ENCODE data around the gene DEPDC7. TPM values are rescaled to one million over a fixed set of nuclear protein-coding genes. Genes with fewer than 3 reads are reported as not detected.

The DEPDC7 gene
- total RNA-seq, 5 donors from 2014 or later (not counting 1 experiment from before 2014, with no cell fraction given): 2.1 to 5.3 (median 2.5) TPM

- Histone ChIP-seq H3K9me3 (no peaks in the 10 kb centered on the region), H3K36me3 (ENCODE audit: control insufficient read depth in 2 of 2, extremely low read depth in 1 of 2, insufficient read depth in 1 of 2, low read length in 1 of 2) (no peaks in the 10 kb centered on the region), H3K4me3 (ENCODE audit: control insufficient read depth in 1 of 2, extremely low read depth in 1 of 2, low read length in 1 of 2) (no peak overlapping the region), H3K27ac (ENCODE audit: low read length) (no peak overlapping the region), H3K4me1 (ENCODE audit: control insufficient read depth in 1 of 2, extremely low read depth in 1 of 2, insufficient read depth in 2 of 2, low read length in 2 of 2) (no peaks in the 10 kb centered on the region), H3K27me3 (replicated peaks in 1 of 2; ENCODE audit: control insufficient read depth in 2 of 2, extremely low read depth in 1 of 2, insufficient read depth in 2 of 2, low read length in 1 of 2) (no peaks in the 10 kb centered on the region)
- H3K9me3 Mint-ChIP-seq: no peaks in the 10 kb centered on the region
- H3K36me3 Mint-ChIP-seq: no peaks in the 10 kb centered on the region
- no peaks in the 10 kb centered on the region for H3K27me3 Mint-ChIP-seq
- ATAC-seq (replicated peaks in 1 of 4) (no peak), DNase-seq (no peak)
- H3K27ac Mint-ChIP-seq: no peak overlapping the region
- H3K4me3 Mint-ChIP-seq: no peak overlapping the region
- ChIA-PET CTCF (interaction anchor here (0.6 kb wide), 2 partner anchors 13 to 106 kb away, joined by 3 to 4 read pairs; no protein-coding TSS in a partner anchor), POLR2A (no interaction called here)
- 94% methylated on average over 2 of the region's 5 CpGs for WGBS (ENCODE audit: insufficient coverage)
- H3K4me1 Mint-ChIP-seq: no peaks in the 10 kb centered on the region
Observed at GRCh38 chr11:32985600-32985999, 30.1 kb upstream of the DEPDC7 start.

DNA sequence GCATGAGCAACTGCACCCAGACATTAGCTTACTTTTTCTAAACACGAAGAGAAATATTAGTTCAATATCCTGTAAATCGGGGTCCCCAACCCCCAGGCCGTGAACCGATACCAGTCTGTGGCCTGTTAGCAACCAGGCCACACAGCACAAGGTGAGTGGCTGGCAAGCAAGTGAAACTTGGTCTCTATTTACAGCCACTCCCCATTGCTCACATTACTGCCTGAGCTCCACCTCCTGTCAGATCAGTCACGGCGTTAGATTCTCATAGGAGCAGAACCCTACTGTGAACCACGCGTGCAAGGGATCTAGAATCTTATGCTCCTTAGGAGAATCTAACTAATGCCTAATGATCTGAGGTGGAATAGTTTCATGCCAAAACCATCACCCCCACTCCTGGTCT, 27.8 kb upstream of the DEPDC7 start:
- CTCF ChIA-PET: no interaction called here

DNA sequence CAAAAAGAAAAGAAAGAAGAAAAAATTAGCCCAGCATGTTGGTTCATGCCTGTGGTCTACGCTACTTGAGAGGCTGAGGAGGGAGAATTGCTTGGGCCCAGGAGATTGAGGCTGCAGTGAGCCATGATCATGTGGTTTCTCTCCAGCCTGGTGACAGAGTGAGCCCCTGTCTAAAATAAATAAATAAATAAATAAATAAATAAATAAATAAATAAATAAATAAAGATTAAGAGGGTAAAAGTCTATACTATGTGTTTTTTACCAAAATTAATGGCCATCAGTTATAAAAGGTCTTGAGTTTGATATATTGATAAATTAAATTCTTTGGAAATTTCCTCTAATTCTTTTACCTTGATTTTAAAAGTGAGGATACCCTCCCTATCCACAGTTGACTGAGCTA, 25.2 kb upstream of the DEPDC7 start:
- ChIA-PET CTCF (no interaction called here), POLR2A (no interaction called here)
- Histone ChIP-seq H3K27me3 (replicated peaks in 1 of 2; ENCODE audit: control insufficient read depth in 2 of 2, extremely low read depth in 1 of 2, insufficient read depth in 2 of 2, low read length in 1 of 2) (no peaks in the 10 kb centered on the region), H3K4me1 (ENCODE audit: control insufficient read depth in 1 of 2, extremely low read depth in 1 of 2, insufficient read depth in 2 of 2, low read length in 2 of 2) (no peaks in the 10 kb centered on the region), H3K36me3 (ENCODE audit: control insufficient read depth in 2 of 2, extremely low read depth in 1 of 2, insufficient read depth in 1 of 2, low read length in 1 of 2) (no peaks in the 10 kb centered on the region), H3K27ac (ENCODE audit: low read length) (no peak overlapping the region), H3K9me3 (peaks cover 3% of the 10 kb centered on the region), H3K4me3 (ENCODE audit: control insufficient read depth in 1 of 2, extremely low read depth in 1 of 2, low read length in 1 of 2) (no peak overlapping the region)
- no CpG with 5 or more reads among the region's 1 CpG for whole genome bisulfite sequencing (ENCODE audit: insufficient coverage)
- Mint-ChIP-seq H3K36me3 (no peaks in the 10 kb centered on the region), H3K27ac (no peak overlapping the region), H3K4me1 (no peaks in the 10 kb centered on the region), H3K27me3 (no peaks in the 10 kb centered on the region), H3K4me3 (no peak overlapping the region), H3K9me3 (peaks cover 6 to 14% (median 7%) of the 10 kb centered on the region in 3 donors)
- no peak for ATAC-seq (replicated peaks in 1 of 4)
- DNase-seq: no peak

More for the DNA sequence above, 27.8 kb upstream of the DEPDC7 start:
- H3K4me1 ChIP-seq (ENCODE audit: control insufficient read depth in 1 of 2, extremely low read depth in 1 of 2, insufficient read depth in 2 of 2, low read length in 2 of 2): no peaks in the 10 kb centered on the region
- peaks cover 3% of the 10 kb centered on the region for H3K9me3 ChIP-seq
- no peaks in the 10 kb centered on the region for H3K4me1 Mint-ChIP-seq
- no peak for DNase-seq
- no peak overlapping the region for H3K4me3 Mint-ChIP-seq
- no peak overlapping the region for H3K27ac Mint-ChIP-seq
- H3K27me3 ChIP-seq (replicated peaks in 1 of 2; ENCODE audit: control insufficient read depth in 2 of 2, extremely low read depth in 1 of 2, insufficient read depth in 2 of 2, low read length in 1 of 2): no peaks in the 10 kb centered on the region
- H3K27me3 Mint-ChIP-seq: no peaks in the 10 kb centered on the region
- H3K36me3 Mint-ChIP-seq: no peaks in the 10 kb centered on the region
- ATAC-seq (replicated peaks in 1 of 4): no peak
- POLR2A ChIA-PET: no interaction called here
- H3K9me3 Mint-ChIP-seq: peaks cover 6 to 9% (median 7%) of the 10 kb centered on the region in 3 donors
- no peak overlapping the region for H3K27ac ChIP-seq (ENCODE audit: low read length)
- H3K4me3 ChIP-seq (ENCODE audit: control insufficient read depth in 1 of 2, extremely low read depth in 1 of 2, low read length in 1 of 2): no peak overlapping the region
- 93% methylated on average over 4 of the region's 8 CpGs for WGBS (ENCODE audit: insufficient coverage)
- no peaks in the 10 kb centered on the region for H3K36me3 ChIP-seq (ENCODE audit: control insufficient read depth in 2 of 2, extremely low read depth in 1 of 2, insufficient read depth in 1 of 2, low read length in 1 of 2)

- Mint-ChIP-seq H3K27me3 (no peaks in the 10 kb centered on the region), H3K36me3 (no peaks in the 10 kb centered on the region), H3K4me3 (no peak overlapping the region), H3K4me1 (no peaks in the 10 kb centered on the region), H3K9me3 (peaks cover 6 to 14% (median 7%) of the 10 kb centered on the region in 3 donors), H3K27ac (no peak overlapping the region)
- H3K4me3 ChIP-seq (ENCODE audit: control insufficient read depth in 1 of 2, extremely low read depth in 1 of 2, low read length in 1 of 2): no peak overlapping the region
- no peaks in the 10 kb centered on the region for H3K27me3 ChIP-seq (replicated peaks in 1 of 2; ENCODE audit: control insufficient read depth in 2 of 2, extremely low read depth in 1 of 2, insufficient read depth in 2 of 2, low read length in 1 of 2)
- 85% methylated on average over 3 of the region's 3 CpGs for WGBS (ENCODE audit: insufficient coverage)
- no peak overlapping the region for H3K27ac ChIP-seq (ENCODE audit: low read length)
- H3K9me3 ChIP-seq: peaks cover 3% of the 10 kb centered on the region
- ChIA-PET POLR2A (interaction anchor here in 1 of 2 donors (0.7 kb wide), 1 partner anchor 189 kb away, joined by 3 read pairs; no protein-coding TSS in a partner anchor), CTCF (no interaction called here)
- DNase-seq: no peak
- H3K36me3 ChIP-seq (ENCODE audit: control insufficient read depth in 2 of 2, extremely low read depth in 1 of 2, insufficient read depth in 1 of 2, low read length in 1 of 2): no peaks in the 10 kb centered on the region
- no peak for ATAC-seq (replicated peaks in 1 of 4)
- H3K4me1 ChIP-seq (ENCODE audit: control insufficient read depth in 1 of 2, extremely low read depth in 1 of 2, insufficient read depth in 2 of 2, low read length in 2 of 2): no peaks in the 10 kb centered on the region
Observed at GRCh38 chr11:32991427-32991826, 24.3 kb upstream of the DEPDC7 start.

GRCh38 chr11:32991898-32992297, 23.8 kb upstream of the DEPDC7 start:
- H3K27me3 Mint-ChIP-seq: no peaks in the 10 kb centered on the region
- Histone ChIP-seq H3K27ac (ENCODE audit: low read length) (no peak overlapping the region), H3K36me3 (ENCODE audit: control insufficient read depth in 2 of 2, extremely low read depth in 1 of 2, insufficient read depth in 1 of 2, low read length in 1 of 2) (no peaks in the 10 kb centered on the region), H3K27me3 (replicated peaks in 1 of 2; ENCODE audit: control insufficient read depth in 2 of 2, extremely low read depth in 1 of 2, insufficient read depth in 2 of 2, low read length in 1 of 2) (no peaks in the 10 kb centered on the region), H3K4me3 (ENCODE audit: control insufficient read depth in 1 of 2, extremely low read depth in 1 of 2, low read length in 1 of 2) (no peak overlapping the region), H3K9me3 (peaks cover 3% of the 10 kb centered on the region), H3K4me1 (ENCODE audit: control insufficient read depth in 1 of 2, extremely low read depth in 1 of 2, insufficient read depth in 2 of 2, low read length in 2 of 2) (no peaks in the 10 kb centered on the region)
- ATAC-seq (replicated peaks in 1 of 4): no peak
- H3K27ac Mint-ChIP-seq: no peak overlapping the region
- peaks cover 6 to 14% (median 7%) of the 10 kb centered on the region in 3 donors for H3K9me3 Mint-ChIP-seq
- H3K36me3 Mint-ChIP-seq: no peaks in the 10 kb centered on the region
- CTCF ChIA-PET: no interaction called here
- H3K4me3 Mint-ChIP-seq: no peak overlapping the region
- no peak for DNase-seq
- no peaks in the 10 kb centered on the region for H3K4me1 Mint-ChIP-seq
- POLR2A ChIA-PET: interaction anchor here in 1 of 2 donors (0.7 kb wide), 1 partner anchor 188 kb away, joined by 3 read pairs; no protein-coding TSS in a partner anchor

DNA sequence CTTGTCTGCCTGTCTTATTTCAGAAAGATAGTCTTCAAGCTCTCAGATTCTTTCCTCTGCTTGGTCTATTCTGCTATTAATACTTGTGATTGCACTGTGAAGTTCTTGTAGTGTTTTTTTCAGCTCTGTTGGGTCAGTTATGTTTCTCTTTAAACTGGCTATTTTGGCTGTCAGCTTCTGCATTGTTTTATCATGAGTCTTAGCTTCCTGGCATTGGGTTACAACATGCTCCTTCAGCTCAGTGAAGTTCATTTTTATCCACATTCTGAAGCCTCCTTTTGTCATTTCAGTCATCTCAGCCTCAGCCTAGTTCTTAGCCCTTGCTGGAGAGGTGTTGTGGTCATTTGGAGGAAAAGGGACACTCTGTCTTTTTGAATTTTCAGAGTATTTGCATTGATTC, 15.5 kb upstream of the DEPDC7 start:
- ChIA-PET POLR2A (interaction anchor here in 1 of 2 donors (0.6 kb wide), 1 partner anchor 74 kb away, joined by 3 read pairs; no protein-coding TSS in a partner anchor), CTCF (no interaction called here)
- Histone ChIP-seq H3K27me3 (replicated peaks in 1 of 2; ENCODE audit: control insufficient read depth in 2 of 2, extremely low read depth in 1 of 2, insufficient read depth in 2 of 2, low read length in 1 of 2) (peaks cover 0 to 4% of the 10 kb centered on the region in 2 experiments), H3K9me3 (no peaks in the 10 kb centered on the region), H3K4me1 (ENCODE audit: control insufficient read depth in 1 of 2, extremely low read depth in 1 of 2, insufficient read depth in 2 of 2, low read length in 2 of 2) (peaks cover 2 to 9% of the 10 kb centered on the region in 2 experiments), H3K36me3 (ENCODE audit: control insufficient read depth in 2 of 2, extremely low read depth in 1 of 2, insufficient read depth in 1 of 2, low read length in 1 of 2) (no peaks in the 10 kb centered on the region), H3K27ac (ENCODE audit: low read length) (no peak overlapping the region), H3K4me3 (ENCODE audit: control insufficient read depth in 1 of 2, extremely low read depth in 1 of 2, low read length in 1 of 2) (no peak overlapping the region)
- Mint-ChIP-seq H3K27me3 (peaks cover 0 to 11% of the 10 kb centered on the region in 2 donors), H3K9me3 (peaks cover 0 to 10% (median 6%) of the 10 kb centered on the region in 3 donors), H3K4me3 (no peak overlapping the region), H3K36me3 (no peaks in the 10 kb centered on the region), H3K27ac (no peak overlapping the region), H3K4me1 (peaks cover 11 to 14% (median 12%) of the 10 kb centered on the region in 3 donors)
- DNase-seq (no peak), ATAC-seq (replicated peaks in 1 of 4) (no peak)

DNA sequence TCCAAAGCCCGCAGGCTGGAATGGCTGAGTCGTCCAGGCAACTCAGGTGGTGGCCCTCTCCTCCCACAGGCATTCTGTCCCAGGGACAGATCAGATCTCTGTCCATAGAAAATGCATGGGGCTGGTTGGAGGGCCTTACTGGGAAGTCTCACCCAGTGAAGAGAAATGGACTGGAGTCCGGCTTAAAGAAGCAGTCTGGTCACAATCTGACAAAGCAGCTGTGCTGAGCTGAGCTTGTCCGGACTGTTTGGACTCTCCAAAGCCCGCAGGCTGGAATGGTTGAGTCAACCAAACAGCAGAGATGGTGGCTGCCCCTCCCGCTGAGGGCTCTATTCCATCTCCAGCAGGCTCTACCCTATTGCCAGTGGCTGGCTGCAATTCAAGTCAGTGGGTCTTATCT, 14.4 kb upstream of the DEPDC7 start:
- Histone ChIP-seq H3K9me3 (no peaks in the 10 kb centered on the region), H3K4me3 (ENCODE audit: control insufficient read depth in 1 of 2, extremely low read depth in 1 of 2, low read length in 1 of 2) (no peak overlapping the region), H3K27me3 (replicated peaks in 1 of 2; ENCODE audit: control insufficient read depth in 2 of 2, extremely low read depth in 1 of 2, insufficient read depth in 2 of 2, low read length in 1 of 2) (peaks cover 0 to 4% of the 10 kb centered on the region in 2 experiments), H3K4me1 (ENCODE audit: control insufficient read depth in 1 of 2, extremely low read depth in 1 of 2, insufficient read depth in 2 of 2, low read length in 2 of 2) (peaks cover 11 to 19% of the 10 kb centered on the region in 2 experiments), H3K36me3 (ENCODE audit: control insufficient read depth in 2 of 2, extremely low read depth in 1 of 2, insufficient read depth in 1 of 2, low read length in 1 of 2) (no peaks in the 10 kb centered on the region), H3K27ac (ENCODE audit: low read length) (no peak overlapping the region)
- no peak overlapping the region for H3K4me3 Mint-ChIP-seq
- DNase-seq (no peak), ATAC-seq (replicated peaks in 1 of 4) (no peak)
- H3K9me3 Mint-ChIP-seq: peaks cover 0 to 10% (median 6%) of the 10 kb centered on the region in 3 donors
- WGBS (ENCODE audit: insufficient coverage): 79% methylated on average over 5 of the region's 6 CpGs
- H3K27me3 Mint-ChIP-seq: peaks cover 0 to 11% of the 10 kb centered on the region in 2 donors
- ChIA-PET CTCF (no interaction called here), POLR2A (no interaction called here)
- H3K4me1 Mint-ChIP-seq: peaks cover 22 to 25% (median 23%) of the 10 kb centered on the region in 3 donors
- H3K36me3 Mint-ChIP-seq: no peaks in the 10 kb centered on the region
- H3K27ac Mint-ChIP-seq: no peak overlapping the region

Data from T-cell (primary cell).